Esophagus squamous epithelium (tissue), 5 donors: ENCODE data around the gene FRMD5. TPM values are rescaled to one million over a fixed set of nuclear protein-coding genes. Genes with fewer than 3 reads are reported as not detected.
"Not testable (repeated sequence)": the region's sequence is repeated elsewhere in the genome, so short reads cannot be mapped to it uniquely, and the experiment has no call there.

Experiments used
- DNase-seq: peaks from one replicate; lab custom pipeline; 2025; lab: John Stamatoyannopoulos, UW
- H3K27ac ChIP-seq, 4 donors: fragments of 200-600 bp; sonication (generic); one replicate each; pipeline ENCODE4 v1.5.1; 2016 to 2019; ENCODE audit warnings: mild to moderate bottlenecking in 1 of 4
- H3K27me3 ChIP-seq, 4 donors: fragments of 200-600 bp; sonication (generic); 1 replicate in 3 of 4; 2 replicates in 1 of 4; pipeline versions ENCODE4 v1.5.1 to v1.6.0; 2017 to 2021; ENCODE audit warnings: antibody characterized with exemption in 1 of 4
- H3K36me3 ChIP-seq, 3 donors: fragments of 200-600 bp; sonication (generic); one replicate each; pipeline ENCODE4 v1.5.1; 2016 to 2019
- H3K4me1 ChIP-seq, 3 donors: fragments of 200-600 bp; sonication (generic); one replicate each; pipeline ENCODE4 v1.5.1; 2017 to 2019
- H3K4me3 ChIP-seq, 4 donors: fragments of 200-600 bp; sonication (generic); 1 replicate in 3 of 4; 2 replicates in 1 of 4; pipeline ENCODE4 v1.5.1; 2016 to 2019; ENCODE audit warnings: mild to moderate bottlenecking in 2 of 4, moderate library complexity in 1 of 4
- H3K9me3 ChIP-seq, 3 donors: fragments of 200-600 bp; sonication (generic); one replicate each; pipeline ENCODE4 v1.5.1; 2016 to 2019
- CTCF ChIP-seq, 6 experiments: fragments of 450-650 bp in 4 of 6; fragments of 200-600 bp in 2 of 6; sonication (generic) in 2 of 6; IDR thresholded peaks; one replicate each; pipeline ENCODE4 v1.5.1; 2016 to 2019; ENCODE audit warnings: antibody characterized with exemption in 6 of 6, mild to moderate bottlenecking in 4 of 6, moderate library complexity in 4 of 6
- POLR2A ChIP-seq, 4 donors: fragments of 450-650 bp; IDR thresholded peaks; one replicate each; pipeline ENCODE4 v1.6.1; 2017; ENCODE audit warnings: antibody characterized with exemption in 4 of 4, mild to moderate bottlenecking in 4 of 4, moderate library complexity in 3 of 4
- WGBS, 2 donors: methylation state at CpG; one replicate each; pipeline ENCODE4 v1.1.5; 2018; 5-methylcytosine and 5-hydroxymethylcytosine counted together
- intact Hi-C: fragments of 100-400 bp; cut with DNase I; formaldehyde crosslinking; loops from one replicate; pipeline ENCODE4 v1.15.0; 2022
- total RNA-seq, 4 donors: library from RNA; depleted of rRNA; stranded (reverse); fragments of >200 nt; gene quantifications; one replicate each; pipeline ENCODE4 v1.1.0, GENCODE V29; 2016
- donor health status: DM: yes; HTN: yes; CAD: no.

The FRMD5 gene
- total RNA-seq, 4 donors from 2014 or later, result 0.19 TPM; not detected in 3

GRCh38 chr15:43852607-43853006 lies 342.5 kb downstream of the FRMD5 start:
- no peak overlapping the region for H3K27ac ChIP-seq
- WGBS, 2 donors, result 100% methylated on average over 4 of the region's 4 CpGs
- no peak overlapping the region for H3K4me3 ChIP-seq
- peaks cover 0 to 74% (median 0%) of the 10 kb centered on the region in 3 donors for H3K36me3 ChIP-seq
- H3K27me3 ChIP-seq, result no peaks in the 10 kb centered on the region
- no peaks in the 10 kb centered on the region for H3K9me3 ChIP-seq
- TF ChIP-seq POLR2A (IDR thresholded peaks at IDR 0.05) (no peak), CTCF (IDR thresholded peaks at IDR 0.05) (no peak)
- DNase-seq, result no peak
- H3K4me1 ChIP-seq, result no peaks in the 10 kb centered on the region
- intact Hi-C loops, result no loop called here

- no peak overlapping the region for H3K4me3 ChIP-seq
- H3K9me3 ChIP-seq, result no peaks in the 10 kb centered on the region
- peaks cover 0 to 77% (median 0%) of the 10 kb centered on the region in 3 donors for H3K36me3 ChIP-seq
- no peak for TF ChIP-seq CTCF (IDR thresholded peaks at IDR 0.05)
- no peak for TF ChIP-seq POLR2A (IDR thresholded peaks at IDR 0.05)
- intact Hi-C loops, result no loop called here
- WGBS, 2 donors, result 96 to 98% methylated on average over 3 of the region's 3 CpGs
- no peak for DNase-seq
- H3K27me3 ChIP-seq, result no peaks in the 10 kb centered on the region
- H3K27ac ChIP-seq, result no peak overlapping the region
- no peaks in the 10 kb centered on the region for H3K4me1 ChIP-seq
Measured at GRCh38 chr15:43851251-43851650, 343.8 kb downstream of the FRMD5 start.

GRCh38 chr15:43845421-43845820 lies 349.6 kb downstream of the FRMD5 start:
- Histone ChIP-seq H3K36me3 (peaks cover 0 to 81% (median 5%) of the 10 kb centered on the region in 3 donors), H3K27me3 (no peaks in the 10 kb centered on the region), H3K4me3 (no peak overlapping the region), H3K4me1 (no peaks in the 10 kb centered on the region), H3K27ac (no peak overlapping the region), H3K9me3 (no peaks in the 10 kb centered on the region)
- DNase-seq, result no peak
- TF ChIP-seq POLR2A (IDR thresholded peaks at IDR 0.05), result no peak
- TF ChIP-seq CTCF (IDR thresholded peaks at IDR 0.05), result no peak
- intact Hi-C loops, result no loop called here

GRCh38 chr15:43832485-43832884 lies 362.6 kb downstream of the FRMD5 start:
- Histone ChIP-seq H3K36me3 (peaks cover 0 to 33% (median 0%) of the 10 kb centered on the region in 3 donors), H3K4me1 (peaks cover 3 to 18% (median 7%) of the 10 kb centered on the region in 3 donors)
- intact Hi-C loops, H3K4me3 ChIP-seq, H3K9me3 ChIP-seq, DNase-seq, H3K27ac ChIP-seq, H3K27me3 ChIP-seq: not testable (repeated sequence)
- 76 to 93% methylated on average over 4 to 5 of the region's 6 CpGs for WGBS, 2 donors

- DNase-seq, H3K4me3 ChIP-seq, H3K9me3 ChIP-seq, intact Hi-C loops, H3K27me3 ChIP-seq, H3K27ac ChIP-seq: not testable (repeated sequence)
- 81 to 85% methylated on average over 14 of the region's 14 CpGs for WGBS, 2 donors
- peaks cover 0 to 26% (median 0%) of the 10 kb centered on the region in 3 donors for H3K36me3 ChIP-seq
- H3K4me1 ChIP-seq, result peaks cover 3 to 27% (median 10%) of the 10 kb centered on the region in 3 donors
Measured at GRCh38 chr15:43831519-43832052, 363.5 kb downstream of the FRMD5 start.

GRCh38 chr15:43830691-43831275 lies 364.3 kb downstream of the FRMD5 start:
- H3K27ac ChIP-seq, H3K4me3 ChIP-seq, H3K9me3 ChIP-seq, H3K27me3 ChIP-seq, intact Hi-C loops, DNase-seq: not testable (repeated sequence)
- Histone ChIP-seq H3K36me3 (peaks cover 0 to 18% (median 0%) of the 10 kb centered on the region in 3 donors), H3K4me1 (peaks cover 9 to 35% (median 17%) of the 10 kb centered on the region in 3 donors)
- WGBS, 2 donors, result 86 to 95% methylated on average over 7 to 9 of the region's 9 CpGs

GRCh38 chr15:43829951-43830540 lies 365.0 kb downstream of the FRMD5 start:
- H3K27ac ChIP-seq, H3K9me3 ChIP-seq, intact Hi-C loops, H3K4me3 ChIP-seq, H3K27me3 ChIP-seq, DNase-seq: not testable (repeated sequence)
- peaks cover 0 to 10% (median 0%) of the 10 kb centered on the region in 3 donors for H3K36me3 ChIP-seq
- H3K4me1 ChIP-seq, result peaks cover 10 to 40% (median 17%) of the 10 kb centered on the region in 3 donors
- WGBS, 2 donors, result 88 to 91% methylated on average over 7 to 8 of the region's 9 CpGs
